ENCODE data around the gene GATD1.

Gene GATD1

GRCh38 chr11:777288-778255 is at the start of gene GATD1:
TSS of gene GATD1 (minus strand) at chr11:777487. CDS start at chr11:777462, 25 bp downstream.
- peak; percentile 80 for DNase-seq

- no peak for DNase-seq
These were observed 49.5 kb upstream of the GATD1 start for GRCh38 chr11:826836-827145.

GRCh38 chr11:826227-826621 is 48.9 kb upstream of the GATD1 start:
- no peak for DNase-seq

- no peak for DNase-seq
These were observed 48.3 kb upstream of the GATD1 start for GRCh38 chr11:825366-826226.

- no peak for DNase-seq
These were observed 47.7 kb upstream of the GATD1 start for GRCh38 chr11:824942-825341.

GRCh38 chr11:824292-824880 is 47.1 kb upstream of the GATD1 start:
- no peak for DNase-seq

GRCh38 chr11:823441-824291 is 46.4 kb upstream of the GATD1 start:
- DNase-seq = no peak

- no peak for DNase-seq
These were observed 44.5 kb upstream of the GATD1 start for GRCh38 chr11:821512-822371.

GRCh38 chr11:820655-821511 is 43.6 kb upstream of the GATD1 start:
- DNase-seq = no peak

- DNase-seq = peak; percentile 74
These were observed 42.8 kb upstream of the GATD1 start for GRCh38 chr11:819943-820649.

- DNase-seq = peak; percentile 88
These were observed 42.0 kb upstream of the GATD1 start for GRCh38 chr11:819129-819931.

GRCh38 chr11:818396-819128 is 41.3 kb upstream of the GATD1 start, which contains the start of gene PNPLA2:
TSS of gene PNPLA2 (plus strand) at chr11:818914. CDS start at chr11:819719, 805 bp downstream.
- no peak for DNase-seq

GRCh38 chr11:816433-816779 is 39.1 kb upstream of the GATD1 start:
- no peak for DNase-seq

GRCh38 chr11:815675-816432 is 38.6 kb upstream of the GATD1 start:
- DNase-seq = no peak

GRCh38 chr11:813456-814096 is 36.3 kb upstream of the GATD1 start:
- DNase-seq = no peak

GRCh38 chr11:813072-813455 is 35.8 kb upstream of the GATD1 start:
- DNase-seq = no peak

- no peak for DNase-seq
These were observed 35.1 kb upstream of the GATD1 start for GRCh38 chr11:812390-812789.

Data from NCI-H1436 (cell line).